ENCODE results near the gene MCF2L2.

GRCh38 chr3:183252973-183253527, 175.4 kb downstream of the MCF2L2 start, which contains the start of gene B3GNT5:
- TF ChIP-seq, protein P1, sequence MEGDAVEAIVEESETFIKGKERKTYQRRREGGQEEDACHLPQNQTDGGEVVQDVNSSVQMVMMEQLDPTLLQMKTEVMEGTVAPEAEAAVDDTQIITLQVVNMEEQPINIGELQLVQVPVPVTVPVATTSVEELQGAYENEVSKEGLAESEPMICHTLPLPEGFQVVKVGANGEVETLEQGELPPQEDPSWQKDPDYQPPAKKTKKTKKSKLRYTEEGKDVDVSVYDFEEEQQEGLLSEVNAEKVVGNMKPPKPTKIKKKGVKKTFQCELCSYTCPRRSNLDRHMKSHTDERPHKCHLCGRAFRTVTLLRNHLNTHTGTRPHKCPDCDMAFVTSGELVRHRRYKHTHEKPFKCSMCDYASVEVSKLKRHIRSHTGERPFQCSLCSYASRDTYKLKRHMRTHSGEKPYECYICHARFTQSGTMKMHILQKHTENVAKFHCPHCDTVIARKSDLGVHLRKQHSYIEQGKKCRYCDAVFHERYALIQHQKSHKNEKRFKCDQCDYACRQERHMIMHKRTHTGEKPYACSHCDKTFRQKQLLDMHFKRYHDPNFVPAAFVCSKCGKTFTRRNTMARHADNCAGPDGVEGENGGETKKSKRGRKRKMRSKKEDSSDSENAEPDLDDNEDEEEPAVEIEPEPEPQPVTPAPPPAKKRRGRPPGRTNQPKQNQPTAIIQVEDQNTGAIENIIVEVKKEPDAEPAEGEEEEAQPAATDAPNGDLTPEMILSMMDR (IDR thresholded peaks at IDR 0.05) = no peak
- TF ChIP-seq POLR2A (IDR thresholded peaks at IDR 0.05) (no peak), POLR2AphosphoS5 (IDR thresholded peaks at IDR 0.05) (no peak), EP300 (IDR thresholded peaks at IDR 0.05) (no peak)
